ENCODE results near the gene ISG15.
"Not testable (repeated sequence)": the region's sequence is repeated elsewhere in the genome, so short reads cannot be mapped to it uniquely, and the experiment has no call there.

The ISG15 gene

DNA sequence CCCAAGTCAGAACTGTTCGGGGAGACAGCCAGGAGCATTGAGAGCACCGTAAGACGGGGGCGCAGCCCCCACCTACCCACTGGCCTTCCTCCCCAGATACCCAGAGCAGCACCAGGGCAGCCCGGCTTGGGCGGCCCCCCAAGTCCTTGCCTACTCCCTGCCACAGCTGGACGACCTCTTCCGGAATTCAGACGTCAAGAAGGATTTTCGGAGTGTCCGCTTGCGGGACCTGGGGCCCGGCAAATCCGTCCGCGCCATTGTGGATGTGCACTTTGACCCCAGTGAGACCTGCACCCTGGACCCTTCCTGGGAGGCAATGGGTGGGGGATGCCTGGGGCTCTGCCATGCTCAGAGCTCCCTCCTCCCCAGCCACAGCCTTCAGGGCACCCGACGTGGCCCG lies 34.1 kb downstream of the ISG15 start:
- DNase-seq = no peak

DNA sequence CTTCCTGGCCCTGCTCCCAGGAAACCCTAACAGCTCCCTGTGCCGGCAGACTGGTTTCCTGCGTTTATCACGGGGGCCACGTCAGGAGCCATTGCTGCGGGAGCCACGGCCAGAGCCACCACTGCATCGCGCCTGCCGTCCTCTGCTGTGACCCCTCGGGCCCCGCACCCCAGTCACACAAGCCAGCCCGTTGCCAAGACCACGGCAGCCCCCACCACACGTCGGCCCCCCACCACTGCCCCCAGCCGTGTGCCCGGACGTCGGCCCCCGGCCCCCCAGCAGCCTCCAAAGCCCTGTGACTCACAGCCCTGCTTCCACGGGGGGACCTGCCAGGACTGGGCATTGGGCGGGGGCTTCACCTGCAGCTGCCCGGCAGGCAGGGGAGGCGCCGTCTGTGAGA lies 34.7 kb downstream of the ISG15 start:
- no peak for DNase-seq

GRCh38 chr1:1048765-1049164 lies 35.5 kb downstream of the ISG15 start:
- DNase-seq = no peak

GRCh38 chr1:1049318-1050165 lies 36.2 kb downstream of the ISG15 start:
- no peak for DNase-seq

DNA sequence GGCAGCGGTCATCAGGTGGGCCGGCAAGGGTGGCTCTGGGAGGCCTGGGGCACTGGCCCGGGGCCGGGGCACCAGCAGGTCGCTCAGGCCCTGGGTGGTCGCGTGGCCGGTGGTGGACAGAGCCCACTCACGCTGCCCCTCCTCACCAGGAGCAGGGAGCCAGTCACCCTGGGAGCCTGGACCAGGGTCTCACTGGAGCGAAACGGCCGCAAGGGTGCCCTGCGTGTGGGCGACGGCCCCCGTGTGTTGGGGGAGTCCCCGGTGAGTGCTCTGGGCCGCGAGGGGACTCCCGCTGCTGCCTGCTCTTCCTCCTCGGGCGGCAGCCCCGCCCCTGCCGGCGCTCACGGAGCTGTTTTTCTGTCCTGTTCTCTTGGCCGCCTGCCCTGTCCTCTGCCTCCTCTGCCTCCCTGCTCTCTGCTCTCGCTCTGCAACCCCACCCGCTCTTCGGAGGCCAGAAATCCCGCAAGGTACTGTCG lies 37.3 kb downstream of the ISG15 start:
- DNase-seq = no peak

GRCh38 chr1:1051127-1051810 lies 38.0 kb downstream of the ISG15 start:
- no peak for DNase-seq

- DNase-seq = no peak
Observed at GRCh38 chr1:1052003-1052840, 38.9 kb downstream of the ISG15 start.

DNA sequence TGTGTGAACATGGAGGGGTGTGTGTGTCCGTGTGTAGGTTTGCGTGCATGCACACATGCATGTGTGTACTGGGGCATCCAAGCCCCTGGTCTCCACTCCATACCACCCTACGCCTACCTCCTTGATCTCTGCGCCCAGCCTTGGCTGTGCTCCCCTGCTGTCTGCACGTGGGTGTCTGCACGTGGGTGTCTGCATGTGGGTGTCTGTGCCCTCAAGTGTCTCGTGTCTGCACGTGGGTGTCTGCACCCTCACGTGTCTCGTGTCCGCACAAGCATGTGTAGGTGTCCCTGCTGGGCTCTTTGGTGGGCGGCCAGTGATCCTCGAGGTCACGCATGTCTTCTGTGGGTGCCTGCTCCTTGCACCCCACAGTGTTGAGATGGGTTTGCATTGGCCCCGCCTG lies 39.7 kb downstream of the ISG15 start:
- DNase-seq = no peak

GRCh38 chr1:1053682-1054081 lies 40.4 kb downstream of the ISG15 start:
- DNase-seq = no peak

- DNase-seq = no peak
Observed at GRCh38 chr1:1054099-1054700, 40.9 kb downstream of the ISG15 start.

DNA sequence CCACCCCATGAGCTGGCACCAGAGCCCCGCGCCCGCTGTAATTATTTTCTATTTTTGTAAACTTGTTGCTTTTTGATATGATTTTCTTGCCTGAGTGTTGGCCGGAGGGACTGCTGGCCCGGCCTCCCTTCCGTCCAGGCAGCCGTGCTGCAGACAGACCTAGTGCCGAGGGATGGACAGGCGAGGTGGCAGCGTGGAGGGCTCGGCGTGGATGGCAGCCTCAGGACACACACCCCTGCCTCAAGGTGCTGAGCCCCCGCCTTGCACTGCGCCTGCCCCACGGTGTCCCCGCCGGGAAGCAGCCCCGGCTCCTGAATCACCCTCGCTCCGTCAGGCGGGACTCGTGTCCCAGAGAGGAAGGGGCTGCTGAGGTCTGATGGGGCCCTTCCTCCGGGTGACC lies 41.7 kb downstream of the ISG15 start:
- DNase-seq = no peak

DNA sequence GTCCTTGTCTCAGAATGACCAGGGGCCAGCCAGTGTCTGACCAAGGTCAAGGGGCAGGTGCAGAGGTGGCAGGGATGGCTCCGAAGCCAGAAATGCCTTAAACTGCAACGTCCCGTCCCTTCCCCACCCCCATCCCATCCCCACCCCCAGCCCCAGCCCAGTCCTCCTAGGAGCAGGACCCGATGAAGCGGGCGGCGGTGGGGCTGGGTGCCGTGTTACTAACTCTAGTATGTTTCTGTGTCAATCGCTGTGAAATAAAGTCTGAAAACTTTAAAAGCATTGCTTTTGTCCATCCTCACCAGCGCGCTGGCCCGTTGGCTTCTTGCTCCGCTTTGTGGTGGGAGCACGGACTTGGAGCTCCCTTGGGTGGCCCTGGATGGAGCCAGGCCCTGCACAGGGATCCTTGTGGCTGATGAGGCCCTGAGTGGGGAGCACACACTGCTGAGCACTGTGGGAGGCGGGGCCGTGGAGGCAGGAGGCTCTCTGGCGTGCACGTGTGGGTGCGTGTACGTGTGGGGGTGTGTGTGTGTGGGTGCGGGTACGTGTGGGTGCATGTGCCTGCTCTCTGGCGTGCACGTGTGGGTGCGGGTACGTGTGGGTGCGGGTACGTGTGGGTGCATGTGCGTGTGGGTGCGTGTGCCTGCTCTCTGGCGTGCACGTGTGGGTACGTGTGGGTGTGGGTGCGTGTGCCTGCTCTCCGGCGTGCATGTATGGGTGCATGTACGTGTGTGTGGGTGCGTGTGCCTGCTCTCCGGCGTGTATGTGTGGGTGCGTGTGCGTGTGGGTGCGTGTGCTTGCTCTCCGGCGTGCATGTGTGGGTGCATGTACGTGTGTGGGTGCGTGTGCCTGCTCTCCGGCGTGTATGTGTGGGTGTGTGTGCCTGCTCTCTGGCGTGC lies 42.8 kb downstream of the ISG15 start:
- DNase-seq = no peak

GRCh38 chr1:1057769-1058087 lies 44.4 kb downstream of the ISG15 start:
- not testable (repeated sequence) for DNase-seq

GRCh38 chr1:1058088-1058905 lies 45.0 kb downstream of the ISG15 start:
- DNase-seq = no peak

GRCh38 chr1:1058921-1059493 lies 45.7 kb downstream of the ISG15 start:
- no peak for DNase-seq

DNA sequence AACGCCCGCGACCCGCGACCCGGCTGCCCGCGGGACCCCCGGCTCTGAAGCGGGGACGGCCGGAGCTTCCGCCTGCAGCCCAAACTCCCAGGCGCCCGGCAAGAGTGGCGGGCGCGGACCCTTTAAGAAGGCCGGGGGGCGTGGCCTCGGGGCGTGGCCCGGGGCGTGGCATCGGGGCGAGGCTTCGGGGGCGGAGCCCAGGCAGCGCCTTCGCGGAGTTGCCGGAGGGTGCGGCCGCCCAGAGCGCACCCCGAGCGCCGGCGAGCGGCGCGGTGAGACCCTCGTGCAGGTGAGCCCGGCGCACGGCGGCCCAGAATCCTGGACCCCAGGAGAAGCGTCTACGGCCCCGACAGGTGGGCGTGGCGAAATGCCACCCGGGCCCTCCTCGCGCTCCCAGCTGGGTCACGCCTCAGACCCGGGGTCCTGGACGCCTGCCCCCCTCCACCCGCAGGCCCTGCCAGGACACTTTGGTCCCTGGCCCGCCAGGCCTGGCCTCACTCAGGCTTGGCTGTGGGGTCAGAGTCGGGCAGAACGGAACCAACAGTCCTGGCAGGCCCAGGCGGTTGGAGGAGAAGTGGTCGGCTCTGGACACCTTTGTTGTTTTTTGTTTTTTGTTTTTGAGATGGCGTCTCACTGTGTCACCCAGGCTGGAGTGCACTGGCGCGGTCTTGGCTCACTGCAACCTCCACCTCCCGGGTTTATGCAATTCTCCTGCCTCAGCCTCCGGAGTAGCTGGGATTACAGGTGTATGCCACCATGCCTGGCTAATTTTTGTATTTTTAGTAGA lies 46.4 kb downstream of the ISG15 start:
- peak; percentile 88 to 90 for DNase-seq

DNA sequence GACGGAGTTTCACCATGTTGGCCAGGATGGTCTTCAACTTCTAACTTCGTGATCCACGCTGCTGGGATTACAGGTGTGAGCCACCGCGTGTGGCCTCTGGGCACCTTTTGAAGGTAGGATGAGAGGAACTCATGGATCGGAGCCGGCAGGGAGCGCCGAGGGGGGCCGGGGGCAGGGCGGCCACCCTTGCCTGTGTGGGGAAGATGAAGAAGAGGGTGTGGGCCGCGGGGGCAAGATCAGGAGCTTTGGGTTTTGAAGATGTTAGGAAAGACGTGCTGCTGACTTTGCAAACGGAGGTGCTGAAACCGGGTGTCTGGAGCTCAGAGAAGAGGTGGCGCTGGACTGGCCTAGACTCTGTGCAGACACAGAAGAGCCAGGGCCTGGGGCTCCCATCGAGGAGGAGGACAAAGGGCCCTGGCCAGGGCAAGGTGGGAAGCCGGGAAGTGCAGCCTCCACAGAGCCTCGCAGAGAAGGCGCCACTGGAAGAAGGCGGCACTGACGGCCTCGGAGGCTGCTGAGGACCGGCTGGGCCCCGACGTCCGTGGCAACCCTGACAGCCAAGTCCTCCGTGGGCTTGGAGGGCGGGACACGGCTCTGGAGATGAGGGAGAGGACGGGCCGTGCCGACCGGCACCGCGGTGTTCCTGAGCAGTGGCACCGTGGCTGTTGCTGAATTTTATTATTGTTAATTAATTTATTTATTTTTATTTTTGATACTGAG lies 47.1 kb downstream of the ISG15 start:
- no peak for DNase-seq

- DNase-seq = no peak
Observed at GRCh38 chr1:1061682-1062345, 48.5 kb downstream of the ISG15 start.
